Measurements from ENCODE around the gene KIAA1328. TPM values are rescaled to one million over a fixed set of nuclear protein-coding genes. Genes with fewer than 3 reads are reported as not detected.

The KIAA1328 gene
- total RNA-seq, 1 donor from 2014 or later = 7.0 TPM

DNA sequence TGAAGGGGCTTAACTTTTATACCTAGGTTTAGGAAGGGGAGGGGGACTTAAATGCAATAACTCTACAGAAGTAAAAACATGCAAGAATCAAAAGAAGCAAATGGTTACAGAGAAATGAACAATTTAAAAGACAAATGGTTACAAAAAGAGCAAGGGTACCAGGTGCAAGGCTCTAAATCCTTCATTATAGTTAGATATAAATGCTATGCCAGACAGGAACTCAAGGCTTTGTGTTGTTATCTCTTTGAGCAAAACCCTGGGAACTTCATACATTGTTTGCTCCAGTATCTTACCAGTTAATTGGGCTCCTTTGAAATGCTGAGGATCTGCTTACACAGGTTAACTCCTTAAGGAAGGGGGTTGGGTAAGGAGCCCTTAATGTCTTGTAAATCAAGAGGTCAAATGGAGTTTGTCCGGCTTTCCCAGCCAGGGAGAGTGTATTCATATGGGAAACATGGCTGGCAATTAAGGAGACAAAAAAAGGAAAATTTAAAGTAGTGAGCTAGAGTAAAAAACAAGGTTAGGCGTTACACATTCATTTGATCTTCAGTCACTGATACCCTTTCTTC, 389.2 kb downstream of the KIAA1328 start:
- no peak for DNase-seq (ENCODE audit: low read depth)

DNA sequence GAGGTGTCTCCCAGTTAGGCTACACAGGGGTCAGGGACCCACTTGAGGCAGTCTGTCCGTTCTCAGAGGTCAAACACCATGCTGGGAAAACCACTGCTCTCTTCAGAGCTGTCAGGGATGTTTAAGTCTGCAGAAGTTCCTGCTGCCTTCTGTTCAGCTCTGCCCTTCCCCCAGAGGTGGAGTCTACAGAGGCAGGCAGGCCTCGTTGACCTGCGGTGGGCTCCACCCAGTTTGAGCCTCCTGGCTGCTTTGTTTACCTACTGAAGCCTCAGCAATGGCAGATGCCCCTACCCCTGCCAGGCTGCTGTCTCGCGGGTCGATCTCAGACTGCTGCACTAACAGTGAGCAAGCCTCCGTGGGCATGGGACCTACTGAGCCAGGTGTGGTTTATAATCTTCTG, 390.3 kb downstream of the KIAA1328 start:
- no peak for DNase-seq (ENCODE audit: low read depth)

DNA sequence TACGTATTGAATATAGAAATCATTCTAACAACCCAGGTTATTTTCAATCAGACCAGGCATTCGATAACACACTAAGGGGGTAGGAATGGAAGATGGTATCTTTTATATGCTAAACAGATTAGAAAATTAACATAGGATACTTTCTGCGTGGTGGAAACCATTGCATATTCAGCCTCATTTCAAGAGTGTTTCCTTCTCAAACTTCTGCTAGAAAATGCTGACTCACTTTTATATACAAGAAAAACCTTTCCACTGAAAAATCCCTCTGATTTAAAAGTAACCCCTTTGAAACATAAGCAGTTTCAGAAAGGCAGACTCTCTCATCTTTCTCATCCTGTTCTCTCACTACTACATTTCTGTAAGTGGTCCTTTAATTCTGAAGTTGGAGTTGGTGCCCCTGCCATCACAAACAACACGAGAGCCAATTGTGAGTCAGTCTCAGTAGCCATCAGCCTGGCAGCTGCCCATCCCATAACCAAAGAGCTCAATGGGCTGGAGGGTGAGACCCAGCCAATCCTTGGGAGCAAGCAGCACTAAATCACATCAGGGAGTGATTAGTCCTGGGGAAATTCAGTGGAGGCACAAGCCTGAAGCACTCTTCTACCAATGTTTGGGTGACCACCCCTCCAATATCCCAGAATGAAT, 393.5 kb downstream of the KIAA1328 start:
- DNase-seq (ENCODE audit: low read depth) = no peak

DNA sequence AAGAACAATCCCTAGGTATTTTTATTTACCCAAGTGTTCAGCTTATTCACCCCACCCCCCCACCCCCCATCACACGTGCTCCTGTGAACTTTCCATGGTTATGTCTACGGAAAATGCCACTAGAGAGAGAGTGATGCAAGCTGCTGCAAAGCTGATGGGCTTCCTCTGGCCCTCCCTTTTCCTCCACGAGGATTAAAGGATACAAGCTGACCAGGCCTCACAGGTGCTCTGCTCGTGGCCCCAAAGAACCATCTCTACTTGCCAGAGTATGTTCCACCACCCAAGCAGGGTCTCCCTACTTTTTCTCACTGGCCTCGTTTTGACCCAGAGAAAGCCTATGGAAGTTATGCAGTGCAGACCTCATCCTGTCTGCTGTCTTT, 394.1 kb downstream of the KIAA1328 start:
- DNase-seq (ENCODE audit: low read depth) = no peak

DNA sequence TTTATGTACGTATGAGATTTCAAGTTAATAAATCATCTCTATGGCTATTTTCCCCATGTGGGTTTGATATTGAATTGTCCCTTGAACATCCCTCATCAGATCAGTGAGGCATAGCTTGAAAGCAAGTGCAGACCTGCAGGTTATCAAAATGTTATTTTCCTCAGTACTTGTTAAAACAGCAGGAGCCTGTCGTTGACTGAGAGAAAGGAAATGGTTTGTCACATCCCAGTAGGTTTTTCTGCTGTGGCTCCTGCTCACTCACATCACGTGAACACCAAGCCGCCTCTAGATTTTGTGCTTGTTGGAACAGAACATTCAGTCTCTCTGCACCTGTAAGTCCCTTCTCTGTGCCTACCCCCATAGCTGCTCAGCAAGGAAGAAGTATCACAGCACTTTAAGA, 396.4 kb downstream of the KIAA1328 start:
- no peak for DNase-seq (ENCODE audit: low read depth)

DNA sequence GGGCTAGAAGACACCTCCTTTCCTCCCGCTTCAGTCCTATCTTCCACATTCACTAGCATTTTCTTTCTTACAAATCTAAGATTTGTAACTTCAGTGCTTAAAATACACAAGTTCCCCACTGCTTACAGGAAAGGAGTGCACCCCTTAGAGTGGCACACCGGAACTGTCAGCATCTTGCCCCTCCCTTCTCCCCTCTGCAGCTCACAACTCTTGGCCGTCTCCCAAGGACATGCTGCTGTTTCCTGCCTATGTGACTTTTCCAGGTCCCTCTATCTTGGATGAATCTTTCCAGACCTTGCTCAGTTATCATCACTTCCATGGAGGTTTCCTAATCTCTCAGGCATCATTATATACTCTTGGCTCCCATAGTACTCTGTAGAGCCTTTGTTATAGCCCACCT, 401.8 kb downstream of the KIAA1328 start:
- DNase-seq (ENCODE audit: low read depth) = no peak

DNA sequence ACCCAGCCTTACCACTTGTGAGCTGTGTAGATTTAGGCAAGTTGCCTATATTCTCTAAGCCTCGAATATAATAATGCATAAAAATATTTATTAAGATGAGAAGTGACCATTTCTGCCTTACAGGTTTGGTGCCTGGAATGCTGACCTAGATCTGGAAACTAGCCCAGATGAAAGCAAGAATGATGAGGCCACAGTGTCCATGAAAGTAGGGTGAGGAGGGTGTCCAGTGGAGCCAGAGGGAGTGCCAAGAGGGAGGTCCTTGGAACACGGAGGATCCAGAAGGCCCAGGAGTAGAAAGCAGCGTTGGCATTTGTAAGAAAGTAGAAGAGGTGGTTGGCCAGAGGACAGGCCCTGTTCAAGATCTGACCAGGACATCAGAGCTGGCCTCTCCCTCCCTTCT, 402.3 kb downstream of the KIAA1328 start:
- no peak for DNase-seq (ENCODE audit: low read depth)

DNA sequence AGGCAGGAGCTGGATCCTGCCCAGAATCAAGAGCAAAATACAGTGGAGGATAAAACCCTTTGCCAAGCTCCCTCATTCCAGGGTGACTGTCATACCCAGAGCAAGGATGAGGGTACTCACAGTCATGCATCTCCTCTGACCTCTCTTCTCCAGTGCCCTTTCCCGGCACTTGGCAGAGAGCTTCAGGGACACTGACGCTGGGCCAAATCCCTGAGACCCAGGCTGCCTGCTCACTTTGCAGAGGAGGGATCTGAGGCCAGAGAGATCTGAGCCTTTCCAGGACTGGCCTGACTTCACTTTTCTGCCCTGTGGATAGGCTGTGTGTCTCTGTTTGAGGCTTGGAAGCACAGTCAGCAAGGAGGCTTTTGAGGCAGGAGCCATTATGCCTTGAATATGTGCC, 406.7 kb downstream of the KIAA1328 start:
- no peak for DNase-seq (ENCODE audit: low read depth)

DNA sequence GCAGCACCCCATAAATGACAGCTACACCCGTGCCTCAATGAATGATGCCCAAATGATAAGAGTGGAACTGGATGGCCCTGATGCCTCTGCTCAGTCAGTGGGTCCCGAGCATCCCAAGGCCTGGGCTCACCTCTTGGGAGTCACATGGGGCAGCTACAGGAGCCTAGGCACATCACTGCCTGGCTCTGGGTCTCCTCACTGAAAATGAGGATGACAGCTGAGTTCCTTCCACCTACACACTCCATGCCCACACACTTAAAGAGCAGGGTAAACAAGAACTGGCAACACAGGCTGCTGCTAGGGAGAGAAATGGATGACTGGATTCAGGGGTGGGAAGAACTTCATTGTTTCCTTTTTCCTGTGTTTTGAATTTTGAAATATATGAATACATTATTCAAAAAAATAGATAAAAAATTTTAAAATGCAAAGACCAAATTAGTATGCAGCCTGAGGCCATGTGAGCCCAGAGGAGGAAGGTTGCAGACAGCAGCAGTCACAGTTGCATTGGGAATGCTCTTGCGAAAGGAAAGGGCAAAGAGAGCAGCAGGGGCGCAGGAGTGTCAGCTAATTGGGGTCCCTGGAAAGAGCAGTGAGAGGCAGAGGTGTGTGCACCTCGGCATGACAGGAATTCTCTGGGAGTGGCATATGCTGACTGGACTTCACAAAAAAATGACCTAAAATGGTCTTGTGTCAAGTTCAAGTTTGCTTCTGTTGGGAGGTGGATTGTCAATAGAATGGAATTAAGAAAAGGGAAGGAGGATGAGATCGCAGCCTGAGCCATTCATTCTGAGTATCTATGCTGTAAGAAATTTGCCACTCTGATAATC, 409.6 kb downstream of the KIAA1328 start:
- DNase-seq (ENCODE audit: low read depth) = peak; percentile 2

DNA sequence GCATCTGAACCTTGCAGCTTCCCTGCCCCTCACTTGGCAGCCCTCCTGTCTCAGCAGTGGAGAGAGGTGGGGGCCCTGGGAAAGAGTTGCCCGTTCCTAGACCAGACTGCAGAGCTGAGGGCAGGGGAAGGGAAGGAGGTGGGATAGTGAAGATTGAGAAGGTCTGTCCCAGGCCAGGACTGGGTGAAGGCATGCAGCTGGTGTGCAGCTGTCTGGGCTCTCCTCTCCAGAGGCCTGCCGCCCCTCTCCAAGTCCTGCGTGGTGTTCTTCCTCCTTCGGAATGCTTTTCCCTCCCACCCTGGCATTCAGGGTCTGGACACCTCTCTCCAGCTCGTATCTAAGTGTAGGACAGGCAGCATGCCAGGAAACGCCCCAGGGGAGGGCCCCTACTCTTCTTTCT, 413.2 kb downstream of the KIAA1328 start:
- DNase-seq (ENCODE audit: low read depth) = no peak

DNA sequence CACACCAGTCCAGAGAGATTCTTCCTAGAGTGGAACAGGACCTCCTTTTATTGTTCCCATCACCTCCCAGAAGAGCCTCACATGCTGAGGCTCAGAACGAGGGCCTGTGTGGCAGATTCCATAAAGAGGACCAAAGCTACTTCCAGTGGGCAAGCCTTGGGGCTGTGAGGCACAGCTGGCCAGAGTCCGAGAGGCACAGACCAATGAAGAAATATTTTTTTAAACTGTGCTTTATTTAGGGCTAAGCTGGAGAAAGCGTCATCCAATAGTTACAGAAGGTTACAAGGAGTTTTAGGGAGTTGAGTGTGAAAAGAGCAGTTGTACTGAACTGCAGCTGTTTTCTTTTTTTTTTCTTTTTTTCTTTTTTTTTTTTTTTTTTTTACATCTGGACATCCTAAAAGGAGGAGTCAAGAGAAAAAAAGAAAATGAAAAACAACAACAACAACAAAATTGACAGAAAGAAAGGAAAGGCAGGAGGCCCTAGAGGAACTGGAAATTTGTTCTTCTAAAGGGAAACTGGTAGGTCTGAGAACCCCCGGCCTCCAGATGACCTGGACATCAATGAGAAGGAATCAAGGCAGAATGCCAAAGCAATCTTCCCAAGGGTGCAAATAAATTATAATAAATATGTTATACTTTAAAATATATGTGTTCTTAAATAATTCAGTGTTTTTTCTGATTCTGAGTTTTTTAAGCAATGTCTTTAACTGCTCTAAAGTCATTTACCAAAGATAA, 414.1 kb downstream of the KIAA1328 start:
- no peak for DNase-seq (ENCODE audit: low read depth)

DNA sequence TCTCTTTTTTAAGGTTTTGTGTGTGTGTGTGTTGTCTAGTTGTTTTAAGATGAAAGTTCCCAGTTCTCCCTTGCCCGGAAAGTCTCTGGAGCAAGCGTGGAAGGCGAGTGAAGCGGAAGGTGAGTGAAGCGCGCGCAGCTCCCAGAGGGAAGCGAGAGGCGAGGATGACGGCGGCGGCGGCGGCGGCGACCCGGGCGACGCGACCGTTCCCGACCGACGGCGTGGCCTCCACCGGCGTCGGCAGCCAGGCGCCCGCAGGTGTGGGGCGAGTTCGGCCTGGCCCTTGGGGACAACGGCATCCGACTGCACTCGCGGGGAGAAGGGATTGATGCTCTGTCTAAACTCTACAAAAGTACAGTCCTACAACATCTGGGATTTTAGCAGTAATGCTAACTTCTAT, 414.8 kb downstream of the KIAA1328 start:
- no peak for DNase-seq (ENCODE audit: low read depth)

DNA sequence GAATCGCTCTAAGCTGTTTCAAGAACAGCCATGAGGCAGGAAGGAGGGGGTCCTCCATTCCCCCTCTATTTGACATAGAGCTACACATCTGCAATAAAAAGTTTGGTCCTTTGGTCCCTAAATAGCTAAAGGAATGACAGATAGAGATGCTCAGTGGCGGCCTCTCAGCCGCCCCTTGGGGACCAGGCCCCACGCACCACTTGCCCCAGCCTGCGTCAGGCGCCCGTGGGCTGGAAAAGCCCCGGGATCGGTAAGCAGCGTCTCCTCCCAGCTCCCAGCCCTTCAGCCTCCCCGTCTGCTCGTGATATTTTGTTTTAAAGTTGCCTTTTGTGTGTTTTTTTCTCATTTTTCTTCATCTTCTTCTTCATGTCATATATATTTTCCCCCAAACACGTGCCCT, 415.7 kb downstream of the KIAA1328 start:
- DNase-seq (ENCODE audit: low read depth) = no peak

DNA sequence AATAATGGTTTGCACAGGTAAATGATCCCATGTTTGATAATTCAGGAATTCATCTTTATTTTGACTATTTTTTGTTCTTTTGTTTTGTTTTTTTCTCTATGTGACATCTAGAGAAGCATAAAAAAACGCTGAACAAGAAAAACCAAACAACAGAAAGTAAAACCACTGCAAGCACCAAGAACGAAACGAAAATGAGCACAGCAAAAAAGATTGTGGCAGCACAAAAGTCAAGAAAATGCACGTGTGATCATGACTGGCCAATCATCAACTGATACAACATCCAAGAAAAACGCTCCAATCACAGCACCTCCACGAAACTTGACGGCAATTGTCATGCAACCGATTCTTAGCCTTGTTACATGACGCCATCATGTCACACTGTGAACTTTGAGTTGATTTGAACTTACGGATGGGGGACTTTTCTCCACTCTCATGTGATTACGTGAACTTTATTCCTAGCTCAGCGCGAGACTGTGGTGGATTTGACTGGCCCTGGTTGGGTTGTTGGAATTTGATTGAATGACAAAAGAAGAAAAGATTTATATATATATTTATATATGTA, 417.9 kb downstream of the KIAA1328 start:
- no peak for DNase-seq (ENCODE audit: low read depth)

DNA sequence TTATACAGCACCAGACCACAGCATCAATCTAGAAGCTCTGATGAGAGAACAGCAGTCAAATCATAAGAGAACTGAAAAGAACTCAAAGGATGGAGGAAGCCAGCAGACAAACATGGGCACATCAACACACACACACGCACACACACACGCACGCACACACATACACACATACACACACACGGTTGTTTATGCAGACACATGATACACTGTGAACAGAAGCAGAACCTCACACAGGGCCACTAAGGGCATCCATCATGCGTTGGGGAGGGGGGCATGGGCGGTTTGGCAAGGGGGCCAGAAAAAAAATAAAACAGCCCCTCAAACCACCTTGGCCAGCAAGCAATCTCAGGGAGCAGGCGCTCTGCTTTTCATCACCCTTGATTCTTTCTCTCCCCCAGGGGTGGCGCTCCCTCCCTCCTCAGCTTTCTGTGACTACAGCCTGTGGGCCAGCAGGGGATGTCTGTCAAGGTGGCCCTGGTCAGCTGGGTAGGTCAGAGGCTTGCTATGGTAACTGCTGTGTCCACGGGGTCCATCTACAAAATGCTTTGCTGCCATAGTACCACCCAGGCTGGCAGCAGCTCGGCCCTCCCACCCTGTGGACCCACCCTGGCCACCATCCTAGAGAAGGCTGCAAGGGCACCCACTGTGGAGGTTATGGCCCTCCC, 418.7 kb downstream of the KIAA1328 start:
- DNase-seq (ENCODE audit: low read depth) = no peak

DNA sequence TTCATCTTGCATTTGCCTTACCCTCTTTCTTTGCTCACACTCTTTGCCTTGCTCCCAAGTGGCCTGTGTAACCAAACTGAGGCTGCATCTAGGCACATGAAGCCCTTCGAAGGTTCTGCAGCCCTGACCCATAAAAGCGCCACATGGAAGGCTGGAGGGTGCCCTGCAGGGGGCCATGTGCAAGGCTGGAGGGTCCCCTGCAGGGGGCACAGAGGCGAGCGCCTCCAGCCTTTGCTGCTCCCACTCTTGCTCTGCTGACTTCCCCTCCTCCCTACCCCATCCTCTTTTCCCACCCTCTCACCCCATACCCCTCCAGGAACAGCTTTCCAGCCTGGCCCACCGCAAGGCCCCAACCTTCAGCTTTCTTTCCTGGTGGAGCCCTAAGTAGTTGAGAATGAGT, 419.4 kb downstream of the KIAA1328 start:
- DNase-seq (ENCODE audit: low read depth) = no peak

DNA sequence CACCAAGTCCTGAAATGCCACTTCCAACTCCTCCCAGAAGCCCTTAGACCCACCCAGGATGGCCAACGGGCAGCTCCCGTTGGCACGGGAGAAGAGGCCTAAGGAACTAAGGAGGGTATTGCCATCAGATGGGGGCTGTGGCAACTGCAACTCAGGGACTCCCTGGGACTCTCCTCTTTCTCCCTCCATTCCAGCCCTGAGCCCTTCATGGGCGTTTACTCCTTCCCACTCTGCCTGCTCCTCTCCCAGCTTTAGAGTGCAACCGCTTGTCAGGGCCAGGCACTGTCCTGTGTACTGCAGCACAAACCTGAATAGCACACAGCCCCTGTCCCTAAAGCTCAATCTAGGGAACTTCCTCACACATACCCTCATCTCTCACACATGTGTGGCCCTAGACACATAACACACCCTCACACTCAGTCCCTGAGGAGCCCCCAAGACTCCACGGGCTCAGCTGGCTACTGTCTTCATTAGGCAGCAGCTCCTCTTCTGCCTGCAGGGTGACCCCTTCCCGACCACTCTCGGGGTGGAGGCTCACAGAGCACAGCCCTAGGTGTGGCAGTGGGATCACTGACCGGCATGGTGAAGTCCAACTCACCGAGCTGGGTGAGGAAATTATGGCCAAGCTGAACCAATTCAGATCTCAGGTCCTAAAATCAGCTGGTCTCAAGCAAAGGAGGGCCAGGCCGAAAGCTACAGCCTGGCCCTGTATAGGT, 420.4 kb downstream of the KIAA1328 start:
- DNase-seq (ENCODE audit: low read depth) = no peak

DNA sequence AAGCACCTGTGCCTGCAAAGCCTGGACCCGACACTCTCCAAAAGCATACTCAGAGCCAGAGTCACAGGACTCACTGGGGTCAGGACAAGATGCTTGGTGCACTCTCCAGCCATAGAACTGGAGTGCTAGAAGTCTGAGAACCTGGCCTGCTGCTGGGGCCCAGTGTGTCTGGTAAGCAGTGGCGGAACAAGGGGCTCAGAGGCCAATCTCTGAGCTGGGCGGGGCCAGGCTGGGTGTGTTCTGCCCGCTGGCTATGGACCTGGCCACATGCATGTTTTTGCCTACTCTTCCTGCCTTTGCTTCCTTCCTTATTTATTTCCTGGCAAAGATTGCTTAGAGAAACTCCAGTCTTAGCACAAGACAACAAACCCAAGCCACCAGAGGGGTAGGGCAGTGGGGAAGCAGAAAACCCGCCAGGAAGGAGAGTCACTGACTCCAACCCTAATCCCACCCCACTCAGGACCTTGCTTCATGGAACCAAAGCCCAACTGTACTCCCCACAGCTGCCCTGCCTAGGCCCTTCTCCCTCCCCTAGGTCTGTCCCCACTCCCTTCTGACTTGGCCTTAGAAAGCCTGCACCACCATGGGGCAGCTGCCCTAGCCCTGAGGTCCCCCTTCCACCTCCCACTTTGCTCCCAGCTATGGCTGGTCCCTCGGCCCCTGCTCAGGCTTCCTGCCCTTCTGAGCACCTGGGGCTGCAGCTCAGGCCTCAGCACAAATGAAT, 421.1 kb downstream of the KIAA1328 start:
- DNase-seq (ENCODE audit: low read depth) = no peak

DNA sequence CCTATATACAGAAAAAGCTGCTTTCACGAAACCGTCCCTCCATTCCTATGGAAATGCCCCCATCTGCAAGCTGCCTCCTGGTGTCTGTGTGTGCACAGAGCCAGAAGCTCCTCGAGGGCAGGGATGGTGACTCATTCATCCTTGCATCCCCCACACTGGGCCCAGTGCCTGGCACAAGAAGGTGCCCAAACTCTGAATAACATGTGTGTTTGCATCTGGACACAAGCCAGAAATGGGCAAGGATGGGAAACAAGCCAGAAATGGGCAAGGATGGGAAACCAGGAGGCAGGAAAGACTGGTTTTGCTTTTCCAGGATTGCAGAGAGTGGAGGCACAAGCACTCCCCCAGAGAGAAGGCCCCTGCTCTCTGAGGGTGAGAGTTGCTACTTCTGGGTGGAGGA, 422.8 kb downstream of the KIAA1328 start:
- DNase-seq (ENCODE audit: low read depth) = peak; percentile 23

DNA sequence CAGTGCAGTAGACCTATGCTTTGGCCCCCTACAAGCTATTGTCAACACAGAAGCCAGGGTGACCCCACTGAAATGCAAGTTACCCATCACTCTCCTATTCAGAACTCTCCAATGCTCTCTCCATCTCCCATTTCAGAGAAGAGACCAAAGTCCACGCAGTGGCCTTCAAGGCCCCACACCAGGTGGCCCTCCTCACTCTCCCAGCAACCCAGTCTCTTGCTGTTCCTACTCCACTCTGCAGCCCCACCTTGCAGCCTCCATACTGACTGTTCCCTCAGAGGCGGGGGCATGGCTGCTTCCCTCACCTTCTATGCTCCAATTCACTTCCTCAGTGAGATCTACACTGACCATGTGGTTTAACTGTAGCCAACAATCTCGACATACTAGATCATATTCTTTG, 423.4 kb downstream of the KIAA1328 start:
- DNase-seq (ENCODE audit: low read depth) = no peak

Data from renal cortical epithelial cell (primary cell).